Heart right ventricle (tissue), 16 donors: ENCODE data around the gene YIPF4. TPM values are rescaled to one million over a fixed set of nuclear protein-coding genes. Genes with fewer than 3 reads are reported as not detected.

ENCODE experiments used
- ATAC-seq, 8 donors: fragments of 200-7000 bp; cut with Tn5 transposase; one replicate each; pipeline ENCODE4 v1.9.1; 2020; ENCODE audit warnings: mild to moderate bottlenecking in 8 of 8, moderate library complexity in 8 of 8, moderate number of reproducible peaks in 1 of 8
- DNase-seq, 2 donors: peaks; one replicate each; pipeline ENCODE4 v3.0.0-alpha.2; 2020
- H3K27ac ChIP-seq, 10 donors: fragments of 200-600 bp; sonication (generic) in 2 of 10; one replicate each; pipeline versions ENCODE4 v1.5.0 to v1.8.0; 2020 to 2022; ENCODE audit warnings: mild to moderate bottlenecking in 3 of 10
- H3K27me3 ChIP-seq, 7 donors: fragments of 200-600 bp; one replicate each; pipeline ENCODE4 v1.8.0; 2021 to 2022; ENCODE audit warnings: mild to moderate bottlenecking in 2 of 7
- H3K36me3 ChIP-seq, 9 donors: fragments of 200-600 bp; sonication (generic) in 1 of 9; one replicate each; pipeline versions ENCODE4 v1.5.0 to v1.8.0; 2020 to 2022; ENCODE audit warnings: mild to moderate bottlenecking in 2 of 9
- H3K4me1 ChIP-seq, 9 donors: fragments of 200-600 bp; sonication (generic) in 1 of 9; one replicate each; pipeline versions ENCODE4 v1.5.0 to v1.8.0; 2020 to 2022; ENCODE audit warnings: mild to moderate bottlenecking in 4 of 9
- H3K4me3 ChIP-seq, 10 donors: fragments of 200-600 bp; sonication (generic) in 2 of 10; one replicate each; pipeline versions ENCODE4 v1.5.0 to v1.8.0; 2020 to 2022; ENCODE audit warnings: mild to moderate bottlenecking in 7 of 10, moderate library complexity in 2 of 10
- H3K9me3 ChIP-seq, 11 donors: fragments of 200-600 bp in 10 of 11; sonication (generic) in 2 of 11; one replicate each; pipeline versions ENCODE4 v1.5.0 to v1.8.0; 2013 to 2022; ENCODE audit warnings: mild to moderate bottlenecking in 2 of 11, control low read depth in 1 of 11, moderate library complexity in 1 of 11
- CTCF ChIP-seq, 9 donors: fragments of 200-600 bp; sonication (generic) in 2 of 9; IDR thresholded peaks; one replicate each; pipeline versions ENCODE4 v1.5.0 to v1.8.0; 2021 to 2022; ENCODE audit warnings: antibody characterized with exemption in 9 of 9, mild to moderate bottlenecking in 5 of 9, moderate library complexity in 1 of 9
- WGBS, 2 donors: extraction: QIAGEN DNeasy Blood & Tissue Kit; methylation state at CpG; one replicate each; pipeline ENCODE4 v1.1.7; 2013; ENCODE audit warnings: inconsistent platforms in 1 of 2; 5-methylcytosine and 5-hydroxymethylcytosine counted together
- intact Hi-C, 10 donors: fragments of 100-400 bp; cut with DNase I; formaldehyde crosslinking; loops; one replicate each; pipeline versions ENCODE4 v1.11.1 to v1.14.2; 2022
- polyA plus RNA-seq, 2 donors: library from polyadenylated mRNA; stranded (reverse); fragments of 200-250 nt; gene quantifications; one replicate each; pipeline ENCODE4 v1.2.3, GENCODE V29; 2013
- total RNA-seq, 10 donors: library from RNA; stranded (reverse); fragmentation: NEBNext Ultra II Directional in 3 of 10; extraction: Animal tissue kit (Norgen Biotek cat#: 25700) in 3 of 10; gene quantifications; one replicate each; pipeline versions ENCODE4 v1.2.1 to v1.2.4, GENCODE V29; 2021 to 2023
- donor health status: Arrhythmogenic right ventricular cardiomyopathy.
- donor health status: ischemic (EF 13 %, LVEDD 7.1; RV severe dilation, severe dysfunction).
- donor health status: healthy with polysubstance abuse.
- donor health status: DM: no; HTN: yes; CAD: no.
- donor health status: DM: no; HTN: no; CAD: no.
- donor health status: ischemic (EF 25% LVEDD 6.9; RV normal size, moderate dysfunction).
- donor health status: ischemic (EF 25% LVEDD 5.7; RV mildly dilated, moderate dysfunction).
- donor health status: healthy.
- donor health status: DM: yes; HTN: yes; CAD: no.
- donor health status: Ischemic cardiomyopathy.
- donor health status: ischemic (EF 35%, LVEDD 5.7; RV mildly dilated, moderate dysfunction).
- donor health status: nonischemic (EF 11% LVEDD 7.7; RV severe dilation, severe dysfunction).
- donor health status: DM: yes; HTN: yes; CAD: no.
- donor health status: PGD.
- donor health status: ischemic (EF 29% LVEDD 5.4; RV normal size, mild dysfunction).
- donor health status: nonischemic (EF 23%, LVEDD 6.1; RV moderate dilation, normal function).

Gene YIPF4
- total and polyA plus RNA-seq, 12 donors: 15.1 to 94.3 (median 64.7) TPM

GRCh38 chr2:32246911-32247310 lies 30.8 kb upstream of the YIPF4 start:
- Histone ChIP-seq H3K27me3 (no peaks in the 10 kb centered on the region), H3K27ac (no peak overlapping the region), H3K9me3 (no peaks in the 10 kb centered on the region), H3K36me3 (peaks cover 0 to 28% (median 0%) of the 10 kb centered on the region in 9 donors), H3K4me3 (no peak overlapping the region), H3K4me1 (no peaks in the 10 kb centered on the region)
- no peak for TF ChIP-seq CTCF (IDR thresholded peaks at IDR 0.05)
- intact Hi-C loops: no loop called here
- ATAC-seq: no peak
- 86 to 87% methylated on average over 4 of the region's 4 CpGs for WGBS, 2 donors
- DNase-seq: no peak

- H3K9me3 ChIP-seq: no peaks in the 10 kb centered on the region
- WGBS, 2 donors: 96 to 98% methylated on average over 3 of the region's 3 CpGs
- H3K36me3 ChIP-seq: peaks cover 0 to 38% (median 0%) of the 10 kb centered on the region in 9 donors
- H3K27ac ChIP-seq: no peak overlapping the region
- ATAC-seq (no peak), DNase-seq (no peak)
- intact Hi-C loops: no loop called here
- no peaks in the 10 kb centered on the region for H3K27me3 ChIP-seq
- TF ChIP-seq CTCF (IDR thresholded peaks at IDR 0.05): no peak
- H3K4me3 ChIP-seq: no peak overlapping the region
- no peaks in the 10 kb centered on the region for H3K4me1 ChIP-seq
Observed at GRCh38 chr2:32248299-32248698, 29.4 kb upstream of the YIPF4 start.

GRCh38 chr2:32249731-32250236 lies 27.9 kb upstream of the YIPF4 start:
- Histone ChIP-seq H3K36me3 (peaks cover 0 to 49% (median 0%) of the 10 kb centered on the region in 9 donors), H3K27me3 (no peaks in the 10 kb centered on the region), H3K9me3 (no peaks in the 10 kb centered on the region), H3K4me1 (no peaks in the 10 kb centered on the region), H3K27ac (no peak overlapping the region), H3K4me3 (no peak overlapping the region)
- intact Hi-C loops: no loop called here
- no peak for TF ChIP-seq CTCF (IDR thresholded peaks at IDR 0.05)
- ATAC-seq: no peak
- 63 to 81% methylated on average over 2 of the region's 2 CpGs for WGBS, 2 donors
- no peak for DNase-seq

- Histone ChIP-seq H3K36me3 (peaks cover 0 to 49% (median 0%) of the 10 kb centered on the region in 9 donors), H3K27me3 (no peaks in the 10 kb centered on the region), H3K27ac (no peak overlapping the region), H3K9me3 (no peaks in the 10 kb centered on the region), H3K4me3 (no peak overlapping the region), H3K4me1 (no peaks in the 10 kb centered on the region)
- ATAC-seq (no peak), DNase-seq (no peak)
- WGBS, 2 donors: 80 to 86% methylated on average over 10 of the region's 10 CpGs
- TF ChIP-seq CTCF (IDR thresholded peaks at IDR 0.05): no peak
- intact Hi-C loops: no loop called here
Observed at GRCh38 chr2:32250290-32250689, 27.4 kb upstream of the YIPF4 start.
